Upper lobe of right lung (tissue), 1 donor: ENCODE data around the gene STAG2. TPM values are rescaled to one million over a fixed set of nuclear protein-coding genes. Genes with fewer than 3 reads are reported as not detected.
A peak's percentile ranks its signal among the peaks of the same experiment; 100 is the strongest.

Experiments
- ATAC-seq: fragments of 200-7000 bp; cut with Tn5 transposase; one replicate; pipeline ENCODE4 v1.9.1; 2020; ENCODE audit warnings: mild to moderate bottlenecking, moderate library complexity
- DNase-seq: peaks from one replicate; pipeline ENCODE4 v3.0.0-alpha.2; 2020
- H3K27ac ChIP-seq: fragments of 200-600 bp; one replicate; pipeline ENCODE4 v1.8.0; 2022
- H3K27me3 ChIP-seq: fragments of 200-600 bp; one replicate; pipeline ENCODE4 v1.8.0; 2022; ENCODE audit warnings: mild to moderate bottlenecking
- H3K36me3 ChIP-seq: fragments of 200-600 bp; one replicate; pipeline ENCODE4 v1.8.0; 2022
- H3K4me1 ChIP-seq: fragments of 200-600 bp; one replicate; pipeline ENCODE4 v1.8.0; 2022
- H3K4me3 ChIP-seq: fragments of 200-600 bp; one replicate; pipeline ENCODE4 v1.8.0; 2022; ENCODE audit warnings: mild to moderate bottlenecking
- H3K9me3 ChIP-seq: fragments of 200-600 bp; one replicate; pipeline ENCODE4 v1.8.0; 2022
- intact Hi-C: fragments of 100-400 bp; cut with DNase I; formaldehyde crosslinking; loops from one replicate; pipeline ENCODE4 v1.11.0; 2022
- long read RNA-seq: library from polyadenylated mRNA; unstranded; transcript quantifications from one replicate; pipeline ENCODE4 v2.0.0, GENCODE V29; 2021
- total RNA-seq: library from RNA; stranded (reverse); fragmentation: NEBNext Ultra II Directional; extraction: Animal tissue kit (Norgen Biotek cat#: 25700); gene quantifications from one replicate; pipeline ENCODE4 v1.2.1, GENCODE V29; 2021
- TF ChIP-seq, protein P1 (sequence below): fragments of 200-600 bp; IDR thresholded peaks from one replicate; pipeline ENCODE4 v1.8.0; 2022; ENCODE audit warnings: antibody characterized with exemption
- donor health status: DM: no; HTN: yes; CAD: no; lungs with severe emphysema.

The STAG2 gene
- total RNA-seq, result 71.4 TPM
- long read RNA-seq, full-length matches to known transcripts, result 27 of 65 reads
- long read RNA-seq, partial matches to known transcripts, result 11 of 65 reads
- long read RNA-seq, other reads (novel, unspliced or antisense), result 27 of 65 reads

DNA sequence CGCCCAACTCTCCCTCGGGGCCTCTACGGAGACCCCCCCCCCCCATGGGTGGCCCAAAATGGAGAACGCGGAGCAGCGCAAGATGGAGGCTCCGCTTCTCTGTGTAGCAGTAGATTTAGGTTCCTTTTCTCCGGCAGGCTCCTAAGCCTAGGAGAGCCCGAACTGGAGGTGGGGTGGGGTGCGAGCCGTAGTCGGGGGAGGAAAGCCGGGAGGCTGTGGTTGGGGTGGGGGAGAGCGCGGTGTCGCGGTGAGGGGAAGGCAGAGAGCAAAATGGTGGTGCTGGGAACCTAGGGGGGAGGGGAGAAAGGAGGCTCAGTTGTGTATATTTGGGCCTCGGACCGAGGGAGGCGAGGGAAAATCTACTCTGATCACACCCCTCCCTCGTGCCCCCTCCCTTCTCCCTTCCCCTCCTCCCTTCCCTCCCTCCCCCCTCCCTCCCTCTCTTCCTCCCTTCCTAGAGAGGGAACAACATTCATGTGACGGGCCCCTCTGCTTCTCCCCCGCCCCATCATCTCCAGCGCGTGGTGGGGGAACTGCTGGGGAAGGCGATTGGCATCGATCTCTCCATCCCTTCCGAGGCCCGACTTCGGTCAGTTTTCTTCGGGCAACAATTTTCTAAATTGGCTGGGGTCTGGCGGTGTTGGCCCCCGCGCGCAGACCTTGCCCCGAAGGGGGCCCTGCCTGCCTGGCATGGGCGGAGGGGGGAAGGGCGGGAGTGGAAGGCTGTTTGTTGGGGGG, at the start of gene STAG2:
TSS of gene STAG2 (plus strand) at position 439 of the 738 bp plus-strand sequence. CDS start 60,922 bp downstream, outside the sequence.
- Histone ChIP-seq H3K27me3 (no peaks in the 10 kb centered on the region), H3K4me1 (peaks cover 6% of the 10 kb centered on the region), H3K4me3 (peak within 1 kb of the TSS; percentile 69), H3K9me3 (no peaks in the 10 kb centered on the region), H3K36me3 (no peaks in the 10 kb centered on the region), H3K27ac (peak within 1 kb of the TSS; percentile 98)
- TF ChIP-seq, protein P1, sequence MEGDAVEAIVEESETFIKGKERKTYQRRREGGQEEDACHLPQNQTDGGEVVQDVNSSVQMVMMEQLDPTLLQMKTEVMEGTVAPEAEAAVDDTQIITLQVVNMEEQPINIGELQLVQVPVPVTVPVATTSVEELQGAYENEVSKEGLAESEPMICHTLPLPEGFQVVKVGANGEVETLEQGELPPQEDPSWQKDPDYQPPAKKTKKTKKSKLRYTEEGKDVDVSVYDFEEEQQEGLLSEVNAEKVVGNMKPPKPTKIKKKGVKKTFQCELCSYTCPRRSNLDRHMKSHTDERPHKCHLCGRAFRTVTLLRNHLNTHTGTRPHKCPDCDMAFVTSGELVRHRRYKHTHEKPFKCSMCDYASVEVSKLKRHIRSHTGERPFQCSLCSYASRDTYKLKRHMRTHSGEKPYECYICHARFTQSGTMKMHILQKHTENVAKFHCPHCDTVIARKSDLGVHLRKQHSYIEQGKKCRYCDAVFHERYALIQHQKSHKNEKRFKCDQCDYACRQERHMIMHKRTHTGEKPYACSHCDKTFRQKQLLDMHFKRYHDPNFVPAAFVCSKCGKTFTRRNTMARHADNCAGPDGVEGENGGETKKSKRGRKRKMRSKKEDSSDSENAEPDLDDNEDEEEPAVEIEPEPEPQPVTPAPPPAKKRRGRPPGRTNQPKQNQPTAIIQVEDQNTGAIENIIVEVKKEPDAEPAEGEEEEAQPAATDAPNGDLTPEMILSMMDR, result no peak
- peak; percentile 76 for ATAC-seq
- DNase-seq, result peak; percentile 76
- intact Hi-C loops, result no loop called here

DNA sequence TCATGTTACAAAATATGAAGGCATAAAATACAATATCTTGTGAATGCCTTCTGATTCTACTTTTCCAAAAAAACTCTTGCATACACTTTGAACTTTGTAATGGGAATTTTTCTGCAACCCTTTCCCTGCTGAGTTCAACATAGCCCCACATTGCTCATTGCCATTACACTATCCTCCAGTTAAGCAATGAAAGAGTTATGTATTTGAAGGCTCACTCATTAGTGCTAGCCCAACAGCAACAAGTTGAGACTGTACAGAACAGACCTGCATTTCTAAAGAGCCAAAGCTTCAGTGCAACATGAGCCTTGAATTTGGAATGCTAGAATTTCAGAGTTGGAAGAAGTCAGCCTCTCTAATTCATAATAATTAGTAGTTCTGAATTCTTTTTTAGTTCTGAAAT, 44.4 kb upstream of the STAG2 start:
- Histone ChIP-seq H3K4me1 (no peaks in the 10 kb centered on the region), H3K27ac (no peak overlapping the region), H3K36me3 (no peaks in the 10 kb centered on the region), H3K4me3 (no peak overlapping the region), H3K27me3 (no peaks in the 10 kb centered on the region), H3K9me3 (no peaks in the 10 kb centered on the region)
- DNase-seq (no peak), ATAC-seq (no peak)
- TF ChIP-seq, protein P1, result no peak
- intact Hi-C loops, result no loop called here

DNA sequence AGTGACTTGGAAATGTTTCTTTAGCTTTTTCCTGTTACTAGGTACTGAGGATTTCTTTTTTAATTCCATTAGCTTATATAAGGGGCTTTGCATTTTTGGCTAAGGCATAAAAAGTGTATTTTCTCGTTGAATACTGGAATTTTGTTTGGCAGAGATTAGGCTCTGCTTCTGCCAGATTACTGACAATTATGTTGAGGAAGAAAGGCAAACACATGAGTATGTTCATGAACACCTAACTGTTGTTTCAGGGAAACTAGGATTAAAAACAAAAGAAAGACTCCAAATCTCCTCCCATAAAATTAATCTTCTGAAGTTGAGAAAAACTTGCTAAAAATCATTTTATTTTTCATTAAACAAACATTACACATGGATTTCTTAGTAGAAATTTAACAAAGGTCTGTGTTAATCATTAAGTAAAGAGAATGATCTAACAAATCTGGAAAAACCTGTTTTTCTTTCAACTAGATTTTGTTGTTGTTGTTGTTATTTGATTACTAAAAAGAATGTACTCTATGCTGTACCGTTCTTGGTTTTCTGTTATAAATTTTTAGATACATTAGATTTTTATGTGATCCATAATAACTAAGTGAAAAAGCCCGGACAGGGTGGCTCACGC, 43.3 kb upstream of the STAG2 start:
- no peaks in the 10 kb centered on the region for H3K36me3 ChIP-seq
- no peak for DNase-seq
- no peaks in the 10 kb centered on the region for H3K27me3 ChIP-seq
- no peaks in the 10 kb centered on the region for H3K9me3 ChIP-seq
- H3K27ac ChIP-seq, result no peak overlapping the region
- intact Hi-C loops, result no loop called here
- no peak overlapping the region for H3K4me3 ChIP-seq
- TF ChIP-seq, protein P1, result no peak
- ATAC-seq, result no peak
- no peaks in the 10 kb centered on the region for H3K4me1 ChIP-seq

DNA sequence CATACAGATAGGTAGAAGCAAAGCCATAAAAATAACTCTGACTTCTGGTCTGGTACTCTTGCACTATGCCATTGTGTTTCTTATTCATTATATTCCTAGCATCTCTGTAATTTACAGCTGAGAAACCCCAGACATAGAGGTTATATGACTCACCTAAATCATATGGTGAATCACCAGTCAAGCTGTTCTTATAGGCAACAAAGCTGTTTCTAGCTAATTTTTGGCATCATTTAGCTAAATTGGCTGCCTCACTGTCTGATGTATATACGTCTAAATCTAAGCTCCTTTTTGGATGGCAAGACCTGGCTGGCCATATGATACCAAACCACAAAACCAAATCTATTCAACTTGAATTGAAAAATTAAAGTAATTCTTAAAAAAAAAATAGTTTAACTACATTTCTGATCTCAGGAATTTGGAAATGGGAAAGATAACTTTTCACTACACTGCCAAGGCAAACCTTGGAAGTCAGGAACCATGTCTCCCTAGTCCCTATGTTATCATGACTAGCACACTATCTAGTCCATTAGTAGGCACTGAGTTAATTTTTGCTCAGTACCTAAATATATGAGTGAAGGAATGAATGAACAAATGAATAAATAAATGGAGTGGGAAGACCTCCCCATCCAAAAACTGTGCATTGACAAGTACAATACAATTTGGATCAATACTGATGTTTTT, 41.3 kb upstream of the STAG2 start:
- no peaks in the 10 kb centered on the region for H3K9me3 ChIP-seq
- H3K27me3 ChIP-seq, result no peaks in the 10 kb centered on the region
- DNase-seq (no peak), ATAC-seq (no peak)
- H3K27ac ChIP-seq, result no peak overlapping the region
- H3K4me3 ChIP-seq, result no peak overlapping the region
- intact Hi-C loops, result no loop called here
- TF ChIP-seq, protein P1, result no peak
- no peaks in the 10 kb centered on the region for H3K4me1 ChIP-seq
- no peaks in the 10 kb centered on the region for H3K36me3 ChIP-seq

DNA sequence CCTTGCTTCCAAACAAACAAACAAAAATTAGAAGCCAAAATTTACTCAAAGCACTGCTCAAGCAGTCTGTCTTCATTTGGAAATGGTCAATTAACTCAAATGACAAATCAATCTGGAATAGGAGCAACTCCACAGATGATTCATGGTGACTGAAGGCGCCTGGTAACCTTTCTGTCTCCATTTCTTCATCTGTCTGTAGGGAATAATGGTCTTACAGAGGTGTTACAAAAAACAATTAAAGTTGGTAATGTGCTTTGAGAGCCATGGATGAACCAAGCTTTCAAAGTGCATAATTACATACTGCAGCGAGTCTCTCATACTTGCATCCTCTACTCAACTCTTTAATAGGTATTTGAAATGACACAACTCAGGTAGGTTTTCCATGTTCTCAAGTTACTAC, 38.3 kb upstream of the STAG2 start:
- ATAC-seq (no peak), DNase-seq (no peak)
- Histone ChIP-seq H3K4me1 (no peaks in the 10 kb centered on the region), H3K4me3 (no peak overlapping the region), H3K9me3 (no peaks in the 10 kb centered on the region), H3K36me3 (no peaks in the 10 kb centered on the region), H3K27me3 (no peaks in the 10 kb centered on the region), H3K27ac (no peak overlapping the region)
- intact Hi-C loops, result no loop called here
- TF ChIP-seq, protein P1, result no peak
